Astrocyte (in vitro differentiated cells and primary cell): ENCODE measurements around the gene CDK5R1. TPM values are rescaled to one million over a fixed set of nuclear protein-coding genes. Genes with fewer than 3 reads are reported as not detected.
A peak's percentile ranks its signal among the peaks of the same experiment; 100 is the strongest.

Experiments used
- DNase-seq: peaks from one replicate; pipeline ENCODE4 v3.0.0-alpha.2; 2010; ENCODE audit warnings: low read depth
- FAIRE-seq: peaks from 2 replicates; lab custom pipeline; 2011; peaks lifted over from hg19 to GRCh38; lab: Jason Lieb, UNC
- H2AFZ ChIP-seq: 2 replicates; pipeline ENCODE4 v1.6.0; 2012; ENCODE audit warnings: low read depth, low read length, inconsistent platforms
- H3K27ac ChIP-seq: 2 replicates; pipeline ENCODE4 v1.5.1; 2011; ENCODE audit warnings: low read depth, low read length, inconsistent platforms
- H3K27me3 ChIP-seq: 2 replicates; pipeline ENCODE4 v1.6.0; 2011; ENCODE audit warnings: low read length, inconsistent platforms; ENCODE audit not compliant: insufficient read depth
- H3K36me3 ChIP-seq: 2 replicates; pipeline ENCODE4 v1.5.1; 2011; ENCODE audit warnings: low read length, inconsistent platforms; ENCODE audit not compliant: insufficient read depth
- H3K4me1 ChIP-seq: 2 replicates; pipeline ENCODE4 v1.5.1; 2011; ENCODE audit warnings: low read length, inconsistent platforms; ENCODE audit not compliant: insufficient read depth
- H3K4me2 ChIP-seq: 2 replicates; pipeline ENCODE4 v1.6.0; 2012; ENCODE audit warnings: low read length, inconsistent platforms
- H3K4me3 ChIP-seq: 2 replicates; pipeline ENCODE4 v1.5.1; 2011; ENCODE audit warnings: low read depth, mild to moderate bottlenecking, low read length, inconsistent platforms; ENCODE audit not compliant: insufficient read depth
- H3K79me2 ChIP-seq: 2 replicates; pipeline ENCODE4 v1.6.0; 2012; ENCODE audit warnings: mild to moderate bottlenecking, low read length, inconsistent platforms; ENCODE audit not compliant: insufficient read depth
- H3K9ac ChIP-seq: 2 replicates; pipeline ENCODE4 v1.6.0; 2012; ENCODE audit warnings: mild to moderate bottlenecking, low read length, inconsistent platforms
- H3K9me3 ChIP-seq: 2 replicates; pipeline ENCODE4 v1.5.1; 2012; ENCODE audit warnings: low read depth, mild to moderate bottlenecking, low read length, inconsistent platforms; ENCODE audit not compliant: insufficient read depth
- H4K20me1 ChIP-seq: 2 replicates; pipeline ENCODE4 v1.6.0; 2012; ENCODE audit warnings: low read length, inconsistent platforms; ENCODE audit not compliant: insufficient read depth
- H3K27ac Mint-ChIP-seq: one replicate; pipeline ENCODE4 v1.8.0; 2021; ENCODE audit warnings: mild to moderate bottlenecking, mixed read lengths; ENCODE audit not compliant: unreplicated experiment
- H3K27me3 Mint-ChIP-seq: one replicate; pipeline ENCODE4 v1.8.0; 2021; ENCODE audit warnings: low read depth, mixed read lengths; ENCODE audit not compliant: unreplicated experiment
- H3K36me3 Mint-ChIP-seq: one replicate; pipeline ENCODE4 v1.8.0; 2021; ENCODE audit warnings: low read depth, mixed read lengths; ENCODE audit not compliant: unreplicated experiment
- H3K4me1 Mint-ChIP-seq: one replicate; pipeline ENCODE4 v1.8.0; 2021; ENCODE audit warnings: low read depth, mixed read lengths; ENCODE audit not compliant: unreplicated experiment
- H3K4me3 Mint-ChIP-seq: one replicate; pipeline ENCODE4 v1.8.0; 2021; ENCODE audit warnings: mild to moderate bottlenecking, moderate library complexity, mixed read lengths; ENCODE audit not compliant: unreplicated experiment
- H3K9me3 Mint-ChIP-seq: one replicate; pipeline ENCODE4 v1.8.0; 2021; ENCODE audit warnings: mild to moderate bottlenecking, mixed read lengths; ENCODE audit not compliant: unreplicated experiment
- CTCF ChIP-seq: IDR thresholded peaks from 2 replicates; pipeline ENCODE4 v1.5.1; 2011; ENCODE audit warnings: low read depth, mild to moderate bottlenecking, inconsistent platforms, low read length, moderate library complexity; ENCODE audit not compliant: insufficient read depth
- EZH2 ChIP-seq: IDR thresholded peaks from 2 replicates; pipeline ENCODE4 v1.6.1; 2012; ENCODE audit warnings: mild to moderate bottlenecking, low read length, inconsistent platforms; ENCODE audit not compliant: insufficient read depth
- total RNA-seq: library from RNA; stranded (reverse); gene quantifications from 2 replicates; pipeline ENCODE4 v1.2.1, GENCODE V29; 2021

The CDK5R1 gene
- total RNA-seq, 1 donor from 2014 or later = 7.6 TPM

- H2AFZ ChIP-seq = no peak overlapping the region
- no peak overlapping the region for H3K4me2 ChIP-seq
- no peaks in the 10 kb centered on the region for H3K27me3 ChIP-seq
- H3K4me3 Mint-ChIP-seq = no peak overlapping the region
- no peak overlapping the region for H3K4me3 ChIP-seq
- H3K9me3 ChIP-seq = no peaks in the 10 kb centered on the region
- peaks cover 1% of the 10 kb centered on the region for H3K36me3 ChIP-seq
- H3K9me3 Mint-ChIP-seq = no peaks in the 10 kb centered on the region
- H3K36me3 Mint-ChIP-seq = no peaks in the 10 kb centered on the region
- H3K79me2 ChIP-seq = peaks cover 26% of the 10 kb centered on the region
- H3K27ac Mint-ChIP-seq = no peak overlapping the region
- FAIRE-seq (no peak), DNase-seq (no peak)
- H3K27ac ChIP-seq = no peak overlapping the region
- no peak for TF ChIP-seq EZH2
- TF ChIP-seq CTCF = no peak
- H3K9ac ChIP-seq = no peak overlapping the region
- peaks cover 8% of the 10 kb centered on the region for H3K27me3 Mint-ChIP-seq
- H4K20me1 ChIP-seq = peaks cover 22% of the 10 kb centered on the region
- H3K4me1 ChIP-seq = peaks cover 11% of the 10 kb centered on the region
- peaks cover 7% of the 10 kb centered on the region for H3K4me1 Mint-ChIP-seq
These were observed 44.9 kb upstream of the CDK5R1 start for GRCh38 chr17:32441886-32442285.

DNA sequence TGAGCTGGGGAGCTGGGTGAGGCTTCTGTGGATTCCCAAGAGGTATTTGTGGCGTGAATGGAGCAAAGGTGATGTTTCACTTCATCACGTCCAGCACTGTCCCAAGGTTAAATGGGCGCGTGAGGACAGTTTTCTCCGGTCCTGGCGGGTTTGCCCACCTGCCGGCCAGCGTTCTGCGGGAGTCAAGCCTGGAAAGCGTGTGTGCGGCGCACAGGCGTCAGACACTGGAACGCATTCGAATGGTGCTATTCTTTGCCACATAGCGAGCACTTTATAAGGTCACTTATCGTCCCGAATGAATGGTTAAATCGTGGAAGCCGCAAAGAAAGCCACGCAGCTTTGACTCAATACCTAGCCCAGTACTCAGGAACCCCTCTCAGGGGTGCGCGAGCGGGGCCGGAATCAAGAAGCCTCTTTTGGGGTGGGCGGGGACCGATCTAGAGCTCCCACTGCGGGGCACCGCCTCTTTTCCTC is 42.9 kb upstream of the CDK5R1 start:
- peak overlapping the region; percentile 81 for H3K4me3 Mint-ChIP-seq
- H4K20me1 ChIP-seq = peaks cover 39% of the 10 kb centered on the region
- H3K9me3 Mint-ChIP-seq = no peaks in the 10 kb centered on the region
- H3K4me1 ChIP-seq = peaks cover 11% of the 10 kb centered on the region
- peak overlapping the region; percentile 96 for H3K4me3 ChIP-seq
- H3K27me3 Mint-ChIP-seq = peaks cover 8% of the 10 kb centered on the region
- H3K27ac ChIP-seq = no peak overlapping the region
- peaks cover 9% of the 10 kb centered on the region for H3K36me3 ChIP-seq
- H3K9ac ChIP-seq = peak overlapping the region; percentile 99
- peak overlapping the region; percentile 90 for H2AFZ ChIP-seq
- no peak for TF ChIP-seq EZH2
- TF ChIP-seq CTCF = no peak
- FAIRE-seq (no peak), DNase-seq (no peak)
- peak overlapping the region; percentile 89 for H3K4me2 ChIP-seq
- H3K9me3 ChIP-seq = no peaks in the 10 kb centered on the region
- peaks cover 46% of the 10 kb centered on the region for H3K79me2 ChIP-seq
- H3K27ac Mint-ChIP-seq = no peak overlapping the region
- H3K27me3 ChIP-seq = no peaks in the 10 kb centered on the region
- H3K4me1 Mint-ChIP-seq = peaks cover 14% of the 10 kb centered on the region
- H3K36me3 Mint-ChIP-seq = peaks cover 6% of the 10 kb centered on the region

DNA sequence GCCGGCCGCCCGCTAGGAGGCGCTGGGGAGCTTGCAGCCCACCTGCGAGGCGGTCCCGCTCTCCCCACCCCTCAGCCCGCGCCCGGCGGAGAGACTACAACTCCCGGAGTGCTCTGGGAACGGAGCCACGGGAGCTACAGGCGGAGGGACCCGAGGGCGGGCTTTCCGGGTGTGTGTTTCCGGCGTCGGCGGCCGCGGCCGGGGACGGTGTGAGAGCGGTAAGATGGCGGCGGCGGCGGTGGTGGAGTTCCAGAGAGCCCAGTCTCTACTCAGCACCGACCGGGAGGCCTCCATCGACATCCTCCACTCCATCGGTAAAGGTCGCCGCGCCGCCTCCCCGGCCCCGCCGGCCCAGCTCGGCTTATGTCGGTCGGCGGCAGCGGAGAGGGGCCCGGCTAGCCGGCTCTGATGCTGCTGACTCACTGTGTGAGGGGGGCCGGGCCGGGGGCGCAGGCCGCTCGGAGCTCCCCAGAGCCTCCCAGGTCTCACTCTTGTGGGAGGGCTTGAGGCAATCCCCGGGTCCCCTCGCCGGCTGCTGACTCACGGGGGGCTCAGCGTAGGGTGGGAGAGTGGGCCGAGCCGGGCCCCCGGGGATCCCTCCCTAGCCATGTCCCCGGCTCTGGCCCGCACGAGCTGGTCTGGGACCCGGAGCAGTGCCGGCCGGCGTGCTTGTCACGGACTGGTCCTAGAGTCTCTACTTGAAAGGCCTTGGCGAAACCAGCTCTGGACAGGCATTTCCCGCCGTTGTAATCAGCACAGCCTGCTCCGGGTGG is 42.3 kb upstream of the CDK5R1 start, which contains the start of gene PSMD11:
PSMD11 (plus strand) TSS at position 210 of the 773 bp plus-strand sequence; CDS start at position 224, 14 bp downstream.
- H2AFZ ChIP-seq = peak within 1 kb of the TSS; percentile 90
- Mint-ChIP-seq H3K27me3 (peaks cover 8% of the 10 kb centered on the region), H3K4me1 (peaks cover 14% of the 10 kb centered on the region), H3K4me3 (peak within 1 kb of the TSS; percentile 88), H3K9me3 (no peaks in the 10 kb centered on the region), H3K36me3 (peaks cover 6% of the 10 kb centered on the region), H3K27ac (peak within 1 kb of the TSS; percentile 70)
- peaks cover 45% of the 10 kb centered on the region for H4K20me1 ChIP-seq
- TF ChIP-seq EZH2 = no peak
- peak; percentile 65 for TF ChIP-seq CTCF
- H3K27ac ChIP-seq = peak within 1 kb of the TSS; percentile 96
- H3K9me3 ChIP-seq = no peaks in the 10 kb centered on the region
- peak within 1 kb of the TSS; percentile 89 for H3K4me2 ChIP-seq
- H3K4me1 ChIP-seq = peaks cover 11% of the 10 kb centered on the region
- DNase-seq (peak; percentile 87), FAIRE-seq (no peak)
- no peaks in the 10 kb centered on the region for H3K27me3 ChIP-seq
- H3K79me2 ChIP-seq = peaks cover 52% of the 10 kb centered on the region
- peak within 1 kb of the TSS; percentile 99 for H3K9ac ChIP-seq
- H3K4me3 ChIP-seq = peak within 1 kb of the TSS; percentile 96
- peaks cover 14% of the 10 kb centered on the region for H3K36me3 ChIP-seq
